B cell (primary cell): Measurements from ENCODE around the gene AFF2. TPM values are rescaled to one million over a fixed set of nuclear protein-coding genes. Genes with fewer than 3 reads are reported as not detected.

Experiments used
- ATAC-seq: fragments of 200-7000 bp; cut with Tn5 transposase; one replicate; pipeline ENCODE4 v1.10.0; 2021; ENCODE audit warnings: low read depth, mild to moderate bottlenecking, moderate number of reproducible peaks, moderate library complexity
- CTCF ChIA-PET: fragments of 350-600 bp; sonication (Branson Sonifier 250); formaldehyde crosslinking; loops from one replicate; lab custom pipeline; 2021; ENCODE audit warnings: antibody characterized with exemption, inconsistent platforms; lab: Charles Lee
- POLR2A ChIA-PET: fragments of 350-600 bp; sonication (Branson Sonifier 250); formaldehyde crosslinking; loops from one replicate; lab custom pipeline; 2021; ENCODE audit warnings: antibody characterized with exemption; lab: Charles Lee
- DNase-seq: peaks from one replicate; pipeline ENCODE4 v3.0.0; 2013
- H2AFZ ChIP-seq: 2 replicates; pipeline ENCODE4 v1.6.1; 2012; ENCODE audit warnings: mild to moderate bottlenecking, low read depth, low read length; ENCODE audit not compliant: insufficient read depth, poor library complexity, severe bottlenecking
- H3K27ac ChIP-seq, 2 donors: 1 replicate in 1 of 2; 2 replicates in 1 of 2; pipeline ENCODE4 v1.5.1; 2012 to 2013; ENCODE audit warnings: low read length in 2 of 2, mild to moderate bottlenecking in 2 of 2, moderate library complexity in 1 of 2
- H3K27me3 ChIP-seq, 4 experiments: fragments of 200-600 bp in 1 of 4; sonication (generic) in 1 of 4; replicated peaks in 1 of 4; 1 replicate in 2 of 4; 2 replicates in 2 of 4; pipeline versions ENCODE4 v1.6.1 to v1.7.0; 2013 to 2016; ENCODE audit warnings: low read length in 3 of 4, mild to moderate bottlenecking in 2 of 4, mixed read lengths in 1 of 4, moderate library complexity in 1 of 4; ENCODE audit not compliant: insufficient read depth in 4 of 4, control insufficient read depth in 3 of 4; ENCODE audit errors: control extremely low read depth in 1 of 4
- H3K36me3 ChIP-seq, 2 experiments: replicated peaks in 1 of 2; 1 replicate in 1 of 2; 2 replicates in 1 of 2; pipeline versions ENCODE4 v1.6.1 to v1.7.1; 2013; ENCODE audit warnings: low read length in 1 of 2; ENCODE audit not compliant: insufficient read depth in 2 of 2, control insufficient read depth in 1 of 2; ENCODE audit errors: control extremely low read depth in 1 of 2, extremely low read depth in 1 of 2
- H3K4me1 ChIP-seq, 2 donors: fragments of 200-600 bp in 1 of 2; sonication (generic) in 1 of 2; 1 replicate in 1 of 2; 2 replicates in 1 of 2; pipeline versions ENCODE4 v1.5.1 to v1.6.1; 2013 to 2017; ENCODE audit warnings: low read length in 2 of 2; ENCODE audit not compliant: control insufficient read depth in 2 of 2, insufficient read depth in 2 of 2
- H3K4me2 ChIP-seq: replicated peaks from 2 replicates; pipeline ENCODE3; 2012; ENCODE audit warnings: mild to moderate bottlenecking, low read depth, low read length; ENCODE audit not compliant: poor library complexity, severe bottlenecking
- H3K4me3 ChIP-seq, 5 experiments: fragments of 200-600 bp in 1 of 5; sonication (generic) in 1 of 5; 1 replicate in 3 of 5; 2 replicates in 2 of 5; pipeline versions ENCODE4 v1.5.1 to v1.7.0; 2011 to 2016; ENCODE audit warnings: low read length in 4 of 5, mild to moderate bottlenecking in 4 of 5, low read depth in 2 of 5, control low read depth in 1 of 5, moderate library complexity in 1 of 5; ENCODE audit not compliant: insufficient read depth in 1 of 5; ENCODE audit errors: control extremely low read depth in 1 of 5, extremely low read depth in 1 of 5
- H3K79me2 ChIP-seq: fragments of 200-600 bp; sonication (generic); one replicate; pipeline ENCODE4 v1.6.0; 2016; ENCODE audit warnings: low read length; ENCODE audit not compliant: control insufficient read depth, insufficient read depth
- H3K9ac ChIP-seq: fragments of 200-600 bp; sonication (generic); 2 replicates; pipeline ENCODE4 v1.6.1; 2017; ENCODE audit warnings: mild to moderate bottlenecking, low read length, moderate library complexity
- H3K9me3 ChIP-seq, 3 donors: one replicate each; pipeline versions ENCODE4 v1.6.1 to v1.7.1; 2013; ENCODE audit warnings: low read length in 2 of 3; ENCODE audit not compliant: control insufficient read depth in 2 of 3, insufficient read depth in 1 of 3; ENCODE audit errors: control extremely low read depth in 1 of 3
- H4K20me1 ChIP-seq: 2 replicates; pipeline ENCODE4 v1.6.0; 2012; ENCODE audit warnings: mild to moderate bottlenecking, low read length; ENCODE audit not compliant: insufficient read depth, control insufficient read depth, poor library complexity, severe bottlenecking
- H3K27ac Mint-ChIP-seq: one replicate; pipeline ENCODE4 v1.8.0; 2021; ENCODE audit warnings: mixed read lengths
- H3K27me3 Mint-ChIP-seq: one replicate; pipeline ENCODE4 v1.8.0; 2021; ENCODE audit warnings: mixed read lengths
- H3K4me1 Mint-ChIP-seq: one replicate; pipeline ENCODE4 v1.8.0; 2021; ENCODE audit warnings: mixed read lengths
- H3K4me3 Mint-ChIP-seq: one replicate; pipeline ENCODE4 v1.8.0; 2021; ENCODE audit warnings: mixed read lengths
- H3K9me3 Mint-ChIP-seq: one replicate; pipeline ENCODE4 v1.8.0; 2022; ENCODE audit warnings: mixed read lengths; ENCODE audit not compliant: insufficient read depth
- CTCF ChIP-seq: fragments of 200-600 bp; IDR thresholded peaks from one replicate; pipeline ENCODE4 v1.8.0; 2022; ENCODE audit warnings: antibody characterized with exemption, mild to moderate bottlenecking
- EZH2 ChIP-seq: IDR thresholded peaks from 2 replicates; pipeline ENCODE4 v1.6.1; 2012; ENCODE audit warnings: borderline replicate concordance, low read depth, mild to moderate bottlenecking, moderate library complexity, low read length; ENCODE audit not compliant: insufficient read depth, poor library complexity, severe bottlenecking
- WGBS: methylation state at CpG from one replicate; pipeline ENCODE4 v1.1.5; 2013; ENCODE audit warnings: missing lambda C conversion rate; ENCODE audit not compliant: insufficient coverage; 5-methylcytosine and 5-hydroxymethylcytosine counted together
- intact Hi-C: fragments of 100-400 bp; cut with micrococcal nuclease; formaldehyde crosslinking; loops from one replicate; pipeline ENCODE4 v1.10.0; 2022
- polyA plus RNA-seq: library from polyadenylated mRNA; depleted of rRNA; stranded (reverse); fragments of >200 nt; gene quantifications from 2 replicates; pipeline ENCODE4 v1.2.3, GENCODE V29; 2012
- total RNA-seq, 2 donors: library from RNA; stranded (reverse); fragments of 120-200 nt in 1 of 2; gene quantifications; 1 replicate in 1 of 2; 2 replicates in 1 of 2; pipeline versions ENCODE4 v1.2.3 to v1.2.4, GENCODE V29; 2013 to 2022

The AFF2 gene
- total and polyA plus RNA-seq, 2 donors (not counting 1 experiment from before 2014, with no cell fraction given) = 0.06 to 12.0 TPM

GRCh38 chrX:148555571-148556243 lies 55.3 kb downstream of the AFF2 start:
- Histone ChIP-seq H3K27me3 (no peaks in the 10 kb centered on the region), H3K9me3 (no peaks in the 10 kb centered on the region), H3K79me2 (no peaks in the 10 kb centered on the region), H3K9ac (no peak overlapping the region), H3K36me3 (no peaks in the 10 kb centered on the region), H3K4me3 (no peak overlapping the region), H3K4me2 (no peak overlapping the region), H2AFZ (no peak overlapping the region), H4K20me1 (no peaks in the 10 kb centered on the region), H3K4me1 (no peaks in the 10 kb centered on the region), H3K27ac (no peak overlapping the region)
- no peak overlapping the region for H3K27ac Mint-ChIP-seq
- ChIA-PET CTCF (no interaction called here), POLR2A (no interaction called here)
- intact Hi-C loops = no loop called here
- no peak for ATAC-seq
- WGBS = no CpG with 5 or more reads among the region's 6 CpGs
- H3K9me3 Mint-ChIP-seq = no peaks in the 10 kb centered on the region
- no peaks in the 10 kb centered on the region for H3K4me1 Mint-ChIP-seq
- no peaks in the 10 kb centered on the region for H3K27me3 Mint-ChIP-seq
- TF ChIP-seq EZH2 = no peak
- TF ChIP-seq CTCF = no peak
- peak overlapping the region; percentile 43 for H3K4me3 Mint-ChIP-seq
- DNase-seq = no peak

DNA sequence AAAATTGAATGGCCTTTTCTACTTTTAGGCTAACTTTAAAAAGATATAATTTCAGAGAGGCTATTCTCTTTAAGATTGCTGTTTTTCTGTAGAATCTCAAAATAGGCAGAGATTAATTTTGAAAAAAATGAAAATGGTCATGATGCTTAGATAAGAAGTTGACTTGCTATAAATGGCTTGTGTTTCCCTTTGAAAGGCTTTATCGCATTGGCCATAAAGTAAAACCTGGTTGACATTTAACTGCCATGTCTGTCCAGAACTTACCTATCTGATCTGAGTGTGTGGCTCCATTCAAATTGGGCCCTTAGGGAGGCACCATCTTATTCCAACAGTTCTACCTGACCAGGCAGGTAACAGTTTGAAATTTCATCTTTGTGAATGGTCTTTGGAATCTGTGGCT lies 56.1 kb downstream of the AFF2 start:
- Histone ChIP-seq H3K4me3 (no peak overlapping the region), H3K79me2 (no peaks in the 10 kb centered on the region), H2AFZ (no peak overlapping the region), H3K27ac (no peak overlapping the region), H3K36me3 (no peaks in the 10 kb centered on the region), H3K9ac (no peak overlapping the region), H3K9me3 (no peaks in the 10 kb centered on the region), H3K4me1 (no peaks in the 10 kb centered on the region), H3K4me2 (no peak overlapping the region), H4K20me1 (no peaks in the 10 kb centered on the region), H3K27me3 (no peaks in the 10 kb centered on the region)
- H3K9me3 Mint-ChIP-seq = no peaks in the 10 kb centered on the region
- DNase-seq (no peak), ATAC-seq (no peak)
- WGBS = 83% methylated on average over 1 of the region's 1 CpG
- ChIA-PET CTCF (no interaction called here), POLR2A (no interaction called here)
- H3K4me3 Mint-ChIP-seq = no peak overlapping the region
- H3K27ac Mint-ChIP-seq = no peak overlapping the region
- H3K4me1 Mint-ChIP-seq = peaks cover under 1% of the 10 kb centered on the region
- intact Hi-C loops = no loop called here
- no peak for TF ChIP-seq CTCF
- no peaks in the 10 kb centered on the region for H3K27me3 Mint-ChIP-seq
